Gastroesophageal sphincter (tissue), 3 donors: ENCODE measurements around the gene TERB1.

Experiments used
- EP300 ChIP-seq: sonication (generic); formaldehyde crosslinking; IDR thresholded peaks from one replicate; pipeline ENCODE4 v1.6.1; 2017; ENCODE audit warnings: antibody characterized with exemption, mild to moderate bottlenecking
- POLR2A ChIP-seq, 2 donors: fragments of 450-650 bp; IDR thresholded peaks; one replicate each; pipeline ENCODE4 v1.6.1; 2017; ENCODE audit warnings: antibody characterized with exemption in 2 of 2, mild to moderate bottlenecking in 2 of 2, moderate library complexity in 1 of 2
- TF ChIP-seq, protein P1 (sequence below), 4 experiments: fragments of 200-600 bp in 2 of 4; fragments of 450-650 bp in 2 of 4; sonication (generic) in 1 of 4; IDR thresholded peaks; one replicate each; pipeline ENCODE4 v1.5.1; 2017 to 2019; ENCODE audit warnings: antibody characterized with exemption in 4 of 4, mild to moderate bottlenecking in 2 of 4, moderate library complexity in 2 of 4

DNA sequence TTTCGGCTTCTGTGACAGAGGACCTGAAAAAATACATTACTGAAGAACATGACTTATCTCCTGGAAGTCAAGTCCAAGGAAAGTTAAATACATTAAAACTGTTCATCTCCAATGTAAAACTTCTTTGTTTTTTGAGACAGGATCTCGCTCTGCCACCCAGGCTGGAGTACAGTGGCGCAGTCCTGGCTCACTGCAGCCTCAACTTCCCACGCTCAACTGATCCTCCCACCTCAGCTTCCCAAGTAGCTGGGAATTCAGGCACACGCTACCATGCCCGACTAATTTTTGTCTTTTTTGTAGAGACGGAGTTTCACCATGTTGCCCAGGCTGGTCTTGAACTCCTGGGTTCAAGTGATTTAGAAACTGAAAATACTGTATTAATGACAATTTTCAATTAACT is 9.7 kb upstream of the TERB1 start:
- no peak for TF ChIP-seq POLR2A (IDR thresholded peaks at IDR 0.05)
- TF ChIP-seq, protein P1, sequence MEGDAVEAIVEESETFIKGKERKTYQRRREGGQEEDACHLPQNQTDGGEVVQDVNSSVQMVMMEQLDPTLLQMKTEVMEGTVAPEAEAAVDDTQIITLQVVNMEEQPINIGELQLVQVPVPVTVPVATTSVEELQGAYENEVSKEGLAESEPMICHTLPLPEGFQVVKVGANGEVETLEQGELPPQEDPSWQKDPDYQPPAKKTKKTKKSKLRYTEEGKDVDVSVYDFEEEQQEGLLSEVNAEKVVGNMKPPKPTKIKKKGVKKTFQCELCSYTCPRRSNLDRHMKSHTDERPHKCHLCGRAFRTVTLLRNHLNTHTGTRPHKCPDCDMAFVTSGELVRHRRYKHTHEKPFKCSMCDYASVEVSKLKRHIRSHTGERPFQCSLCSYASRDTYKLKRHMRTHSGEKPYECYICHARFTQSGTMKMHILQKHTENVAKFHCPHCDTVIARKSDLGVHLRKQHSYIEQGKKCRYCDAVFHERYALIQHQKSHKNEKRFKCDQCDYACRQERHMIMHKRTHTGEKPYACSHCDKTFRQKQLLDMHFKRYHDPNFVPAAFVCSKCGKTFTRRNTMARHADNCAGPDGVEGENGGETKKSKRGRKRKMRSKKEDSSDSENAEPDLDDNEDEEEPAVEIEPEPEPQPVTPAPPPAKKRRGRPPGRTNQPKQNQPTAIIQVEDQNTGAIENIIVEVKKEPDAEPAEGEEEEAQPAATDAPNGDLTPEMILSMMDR (IDR thresholded peaks at IDR 0.05): no peak
- no peak for TF ChIP-seq EP300
